CD8-positive, alpha-beta memory T cell (primary cell): ENCODE results near the gene ZFP92. TPM values are rescaled to one million over a fixed set of nuclear protein-coding genes. Genes with fewer than 3 reads are reported as not detected.

ENCODE experiments used
- CTCF ChIA-PET: fragments of 350-600 bp; sonication (Branson Sonifier 250); formaldehyde crosslinking; loops from one replicate; lab custom pipeline; 2021; ENCODE audit warnings: antibody characterized with exemption; lab: Charles Lee
- POLR2A ChIA-PET: fragments of 350-600 bp; sonication (Branson Sonifier 250); formaldehyde crosslinking; loops from one replicate; lab custom pipeline; 2021; ENCODE audit warnings: antibody characterized with exemption; lab: Charles Lee
- DNase-seq, 5 donors: peaks; one replicate each; pipeline versions ENCODE4 v3.0.0 to v3.0.0-alpha.2; 2020 to 2022; ENCODE audit warnings: mixed read lengths in 1 of 5
- H3K27ac ChIP-seq: one replicate; pipeline ENCODE4 v1.7.0; 2013; ENCODE audit warnings: low read depth, mild to moderate bottlenecking, low read length, moderate library complexity
- H3K27me3 ChIP-seq: 2 replicates; pipeline ENCODE4 v1.7.0; 2013; ENCODE audit warnings: low read length, mild to moderate bottlenecking; ENCODE audit not compliant: insufficient read depth, poor library complexity, severe bottlenecking
- H3K36me3 ChIP-seq: 2 replicates; pipeline ENCODE4 v1.7.0; 2013; ENCODE audit warnings: mild to moderate bottlenecking, low read length, moderate library complexity; ENCODE audit not compliant: insufficient read depth
- H3K4me1 ChIP-seq: 2 replicates; pipeline ENCODE4 v1.7.0; 2013; ENCODE audit warnings: mild to moderate bottlenecking, low read length, moderate library complexity; ENCODE audit not compliant: insufficient read depth
- H3K4me3 ChIP-seq: 2 replicates; pipeline ENCODE4 v1.7.0; 2013; ENCODE audit warnings: mild to moderate bottlenecking, low read length
- H3K9me3 ChIP-seq: 2 replicates; pipeline ENCODE4 v1.7.0; 2013; ENCODE audit warnings: mild to moderate bottlenecking, low read length
- H3K27ac Mint-ChIP-seq, 8 donors: one replicate each; pipeline ENCODE4 v1.8.0; 2020 to 2021; ENCODE audit warnings: mixed read lengths in 8 of 8, mild to moderate bottlenecking in 6 of 8, inconsistent platforms in 3 of 8, moderate library complexity in 3 of 8
- H3K27me3 Mint-ChIP-seq, 2 donors: one replicate each; pipeline ENCODE4 v1.8.0; 2020 to 2021; ENCODE audit warnings: mixed read lengths in 2 of 2, mild to moderate bottlenecking in 1 of 2, moderate library complexity in 1 of 2
- H3K36me3 Mint-ChIP-seq, 3 donors: one replicate each; pipeline ENCODE4 v1.8.0; 2020 to 2021; ENCODE audit warnings: mixed read lengths in 3 of 3, inconsistent platforms in 1 of 3, mild to moderate bottlenecking in 1 of 3
- H3K4me1 Mint-ChIP-seq, 3 donors: one replicate each; pipeline ENCODE4 v1.8.0; 2020 to 2021; ENCODE audit warnings: mixed read lengths in 3 of 3, inconsistent platforms in 1 of 3, mild to moderate bottlenecking in 1 of 3
- H3K4me3 Mint-ChIP-seq, 7 donors: one replicate each; pipeline ENCODE4 v1.8.0; 2020 to 2021; ENCODE audit warnings: mixed read lengths in 7 of 7, mild to moderate bottlenecking in 6 of 7, moderate library complexity in 4 of 7, inconsistent platforms in 2 of 7
- H3K9me3 Mint-ChIP-seq, 5 donors: one replicate each; pipeline ENCODE4 v1.8.0; 2020 to 2022; ENCODE audit warnings: mixed read lengths in 5 of 5, mild to moderate bottlenecking in 3 of 5, moderate library complexity in 2 of 5, inconsistent platforms in 1 of 5
- polyA plus RNA-seq: library from polyadenylated mRNA; unstranded; fragments of 300-500 nt; fragmentation: Illumina TruSeq; gene quantifications from one replicate; pipeline ENCODE4 v1.2.3, GENCODE V29; 2021
- total RNA-seq, 2 experiments: library from RNA; stranded (reverse); gene quantifications; one replicate each; pipeline ENCODE4 v1.2.3, GENCODE V29; 2021

The ZFP92 gene
- total and polyA plus RNA-seq, 3 experiments from 2014 or later: 0.41 to 1.9 (median 1.7) TPM

DNA sequence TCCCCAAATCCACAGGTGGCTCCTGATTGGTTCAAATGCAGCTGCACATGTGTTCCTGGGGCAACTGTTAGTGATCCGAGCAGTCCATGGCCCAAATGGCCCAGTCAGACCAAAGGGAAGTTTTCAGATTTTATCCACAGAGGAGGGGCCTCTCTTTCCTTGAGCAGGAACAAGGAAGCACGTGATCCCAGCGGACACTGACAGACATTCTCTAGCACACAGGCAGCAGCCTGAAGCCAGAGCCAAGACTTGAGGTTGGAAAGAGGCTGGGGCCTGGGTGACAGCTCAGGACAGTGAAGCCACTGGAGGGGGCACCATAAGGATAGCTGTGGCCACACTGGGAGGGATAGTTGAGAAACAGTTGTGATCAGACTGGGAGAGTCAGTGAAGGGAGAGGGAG lies 3.5 kb upstream of the ZFP92 start:
- DNase-seq: no peak
- peaks cover 7 to 17% (median 8%) of the 10 kb centered on the region in 3 donors for H3K4me1 Mint-ChIP-seq
- ChIA-PET CTCF (interaction anchor here (1.8 kb wide), 1 partner anchor 100 kb away, joined by 5 read pairs; no protein-coding TSS in a partner anchor), POLR2A (no interaction called here)
- H3K4me3 ChIP-seq: no peak overlapping the region
- no peak overlapping the region for H3K27ac Mint-ChIP-seq
- H3K36me3 ChIP-seq: no peaks in the 10 kb centered on the region
- no peaks in the 10 kb centered on the region for H3K9me3 ChIP-seq
- H3K27ac ChIP-seq: no peak overlapping the region
- H3K4me1 ChIP-seq: no peaks in the 10 kb centered on the region
- H3K36me3 Mint-ChIP-seq: no peaks in the 10 kb centered on the region
- no peaks in the 10 kb centered on the region for H3K27me3 ChIP-seq
- peaks cover 0 to 16% of the 10 kb centered on the region in 2 donors for H3K27me3 Mint-ChIP-seq
- H3K4me3 Mint-ChIP-seq: no peak overlapping the region
- no peaks in the 10 kb centered on the region for H3K9me3 Mint-ChIP-seq

GRCh38 chrX:153408221-153408721 lies 3.0 kb upstream of the ZFP92 start:
- POLR2A ChIA-PET: no interaction called here
- CTCF ChIA-PET: no interaction called here

DNA sequence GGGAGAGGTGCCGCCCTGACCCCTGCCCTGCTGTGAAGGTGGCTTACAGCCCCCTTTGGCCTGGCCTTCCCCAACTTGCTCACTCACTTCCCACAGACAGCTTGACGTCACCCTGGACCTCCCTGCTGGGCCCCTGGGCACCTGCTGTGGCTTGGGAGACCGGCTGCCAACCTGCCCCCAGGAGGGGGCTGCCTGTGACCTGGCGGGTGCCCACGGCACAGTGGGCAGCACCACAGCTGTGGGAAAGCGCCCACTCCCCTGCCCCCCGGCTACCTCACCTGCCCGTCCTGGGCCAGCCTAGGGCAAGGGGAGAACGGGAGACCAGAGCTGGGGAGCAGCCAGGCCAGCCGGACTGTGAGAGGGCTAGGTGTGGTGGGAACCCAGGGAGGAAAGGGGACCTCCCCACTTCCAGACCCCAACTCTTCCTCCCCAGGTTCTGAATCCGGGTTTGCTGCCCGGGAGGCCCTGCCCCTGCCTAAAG lies 2.4 kb upstream of the ZFP92 start:
- Histone ChIP-seq H3K27ac (no peak overlapping the region), H3K4me3 (no peak overlapping the region), H3K9me3 (no peaks in the 10 kb centered on the region), H3K27me3 (no peaks in the 10 kb centered on the region), H3K4me1 (no peaks in the 10 kb centered on the region), H3K36me3 (no peaks in the 10 kb centered on the region)
- H3K27ac Mint-ChIP-seq: no peak overlapping the region
- POLR2A ChIA-PET: no interaction called here
- H3K4me1 Mint-ChIP-seq: peaks cover 8 to 21% (median 9%) of the 10 kb centered on the region in 3 donors
- peaks cover 2 to 16% of the 10 kb centered on the region in 2 donors for H3K27me3 Mint-ChIP-seq
- no peak for DNase-seq
- no peaks in the 10 kb centered on the region for H3K36me3 Mint-ChIP-seq
- CTCF ChIA-PET: no interaction called here
- no peaks in the 10 kb centered on the region for H3K9me3 Mint-ChIP-seq
- H3K4me3 Mint-ChIP-seq: no peak overlapping the region

More at GRCh38 chrX:153408221-153408721, 3.0 kb upstream of the ZFP92 start:
- H3K4me1 ChIP-seq: no peaks in the 10 kb centered on the region
- no peak overlapping the region for H3K27ac ChIP-seq
- no peaks in the 10 kb centered on the region for H3K36me3 Mint-ChIP-seq
- H3K36me3 ChIP-seq: no peaks in the 10 kb centered on the region
- H3K27me3 Mint-ChIP-seq: peaks cover 0 to 16% of the 10 kb centered on the region in 2 donors
- no peaks in the 10 kb centered on the region for H3K27me3 ChIP-seq
- DNase-seq: no peak
- peaks cover 7 to 17% (median 8%) of the 10 kb centered on the region in 3 donors for H3K4me1 Mint-ChIP-seq
- no peak overlapping the region for H3K4me3 ChIP-seq
- H3K27ac Mint-ChIP-seq: no peak overlapping the region
- H3K9me3 Mint-ChIP-seq: no peaks in the 10 kb centered on the region
- H3K4me3 Mint-ChIP-seq: no peak overlapping the region
- H3K9me3 ChIP-seq: no peaks in the 10 kb centered on the region

DNA sequence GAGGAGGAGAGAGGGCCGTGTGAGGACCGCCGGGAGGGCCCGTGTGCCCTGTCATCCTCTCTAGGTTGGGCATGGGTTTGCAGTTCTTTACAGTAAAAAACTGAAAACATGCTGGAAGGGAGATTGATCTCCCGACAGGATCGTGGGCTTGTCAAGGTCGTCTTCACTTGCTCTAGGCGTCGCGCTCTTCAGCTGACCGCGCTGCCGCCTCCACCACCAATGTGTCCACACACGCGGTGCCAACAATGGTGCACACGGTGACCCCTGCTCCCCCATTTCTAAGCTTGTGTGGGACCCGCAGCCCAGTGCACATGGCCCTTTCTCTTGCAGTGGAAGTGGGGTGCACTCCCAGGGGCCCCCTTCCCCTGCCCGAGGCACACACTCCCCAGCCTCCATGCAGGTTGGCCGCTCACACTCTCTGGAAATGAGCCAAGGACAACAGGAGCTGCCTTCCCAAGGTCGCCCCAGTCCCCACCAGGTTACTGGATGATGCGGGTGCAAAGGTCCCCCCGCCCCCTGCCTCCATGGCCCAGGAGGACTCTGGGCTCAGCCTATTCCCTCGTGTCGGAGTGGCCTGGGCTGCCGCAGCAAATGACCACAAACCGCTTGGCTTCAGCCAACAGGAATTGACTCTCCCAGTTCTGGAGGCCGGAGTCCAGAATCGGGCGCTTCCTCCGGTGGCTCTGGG lies 1.7 kb upstream of the ZFP92 start:
- H3K4me1 Mint-ChIP-seq: peaks cover 8 to 18% (median 9%) of the 10 kb centered on the region in 3 donors
- H3K9me3 Mint-ChIP-seq: no peaks in the 10 kb centered on the region
- H3K9me3 ChIP-seq: no peaks in the 10 kb centered on the region
- no peaks in the 10 kb centered on the region for H3K4me1 ChIP-seq
- H3K4me3 Mint-ChIP-seq: no peak overlapping the region
- CTCF ChIA-PET: no interaction called here
- no peak for DNase-seq
- no peak overlapping the region for H3K4me3 ChIP-seq
- no peaks in the 10 kb centered on the region for H3K36me3 Mint-ChIP-seq
- H3K27ac Mint-ChIP-seq: no peak overlapping the region
- no peaks in the 10 kb centered on the region for H3K36me3 ChIP-seq
- POLR2A ChIA-PET: no interaction called here
- H3K27ac ChIP-seq: no peak overlapping the region
- H3K27me3 Mint-ChIP-seq: peaks cover 3 to 14% of the 10 kb centered on the region in 2 donors
- H3K27me3 ChIP-seq: no peaks in the 10 kb centered on the region

- no peak overlapping the region for H3K4me3 ChIP-seq
- Mint-ChIP-seq H3K27me3 (peaks cover 3 to 12% of the 10 kb centered on the region in 2 donors), H3K27ac (no peak overlapping the region), H3K36me3 (no peaks in the 10 kb centered on the region), H3K9me3 (no peaks in the 10 kb centered on the region), H3K4me1 (peaks cover 8 to 15% (median 9%) of the 10 kb centered on the region in 3 donors), H3K4me3 (peak overlapping the region in 2 of 7 donors; percentile 66 to 69)
- no peaks in the 10 kb centered on the region for H3K4me1 ChIP-seq
- no peaks in the 10 kb centered on the region for H3K9me3 ChIP-seq
- H3K36me3 ChIP-seq: no peaks in the 10 kb centered on the region
- no peaks in the 10 kb centered on the region for H3K27me3 ChIP-seq
- POLR2A ChIA-PET: no interaction called here
- CTCF ChIA-PET: no interaction called here
- no peak overlapping the region for H3K27ac ChIP-seq
- no peak for DNase-seq
Measured at GRCh38 chrX:153410373-153410772, 899 bp upstream of the ZFP92 start.

- no peaks in the 10 kb centered on the region for H3K9me3 ChIP-seq
- H3K4me3 ChIP-seq: no peak overlapping the region
- Mint-ChIP-seq H3K27ac (no peak overlapping the region), H3K27me3 (peaks cover 3 to 12% of the 10 kb centered on the region in 2 donors), H3K4me3 (peak overlapping the region; percentile 66 to 80 (median 74)), H3K36me3 (no peaks in the 10 kb centered on the region), H3K4me1 (peaks cover 8 to 15% (median 9%) of the 10 kb centered on the region in 3 donors), H3K9me3 (no peaks in the 10 kb centered on the region)
- POLR2A ChIA-PET: no interaction called here
- no peaks in the 10 kb centered on the region for H3K27me3 ChIP-seq
- no peaks in the 10 kb centered on the region for H3K36me3 ChIP-seq
- no peak for DNase-seq
- CTCF ChIA-PET: no interaction called here
- H3K4me1 ChIP-seq: no peaks in the 10 kb centered on the region
- H3K27ac ChIP-seq: no peak overlapping the region
Measured at GRCh38 chrX:153410888-153411254, 401 bp upstream of the ZFP92 start.

DNA sequence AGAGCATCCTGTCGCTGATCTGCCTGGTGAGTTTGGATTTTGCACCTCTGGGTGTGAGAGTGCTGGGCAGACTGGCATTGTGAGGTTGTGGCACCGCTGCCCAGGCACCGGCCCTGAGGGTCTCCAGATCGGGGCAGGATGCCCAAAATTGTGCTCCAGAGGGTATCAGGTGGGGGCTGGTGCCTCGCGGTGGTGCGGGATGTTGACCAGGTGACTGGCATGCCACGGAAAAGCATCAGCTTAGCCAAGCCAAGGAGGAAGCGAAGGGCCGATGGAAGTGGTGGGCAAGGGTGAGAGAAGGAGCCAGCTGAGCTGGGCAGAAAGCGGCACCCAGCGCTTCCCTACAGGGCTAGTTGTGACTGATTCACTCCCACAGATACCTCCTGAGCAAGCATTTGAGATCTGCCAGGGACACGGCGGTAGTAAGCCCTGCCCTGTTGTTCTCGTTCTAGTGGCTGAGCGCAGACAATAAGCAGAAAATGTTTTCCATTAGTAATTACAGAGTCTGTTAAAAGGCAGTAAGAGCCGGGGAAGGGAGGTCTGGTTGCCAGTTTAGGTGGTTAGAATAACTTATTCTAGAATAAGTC lies 809 bp downstream of the ZFP92 start:
- peaks cover 8 to 15% (median 9%) of the 10 kb centered on the region in 3 donors for H3K4me1 Mint-ChIP-seq
- CTCF ChIA-PET: no interaction called here
- Histone ChIP-seq H3K27ac (no peak overlapping the region), H3K9me3 (no peaks in the 10 kb centered on the region), H3K4me3 (peak overlapping the region; percentile 37), H3K4me1 (no peaks in the 10 kb centered on the region), H3K36me3 (no peaks in the 10 kb centered on the region), H3K27me3 (no peaks in the 10 kb centered on the region)
- H3K27ac Mint-ChIP-seq: peak overlapping the region in 3 of 8 donors; percentile 18 to 87 (median 48)
- no peak for DNase-seq
- H3K36me3 Mint-ChIP-seq: no peaks in the 10 kb centered on the region
- peaks cover 3 to 15% of the 10 kb centered on the region in 2 donors for H3K27me3 Mint-ChIP-seq
- POLR2A ChIA-PET: interaction anchor here (0.6 kb wide), 1 partner anchor 301 kb away, joined by 3 read pairs; no protein-coding TSS in a partner anchor
- peak overlapping the region; percentile 65 to 84 (median 76) for H3K4me3 Mint-ChIP-seq
- H3K9me3 Mint-ChIP-seq: no peaks in the 10 kb centered on the region
